SK-MEL-5 (cell line): ENCODE measurements around the gene FKBP2. TPM values are rescaled to one million over a fixed set of nuclear protein-coding genes. Genes with fewer than 3 reads are reported as not detected.

Experiments
- DNase-seq: peaks from one replicate; pipeline ENCODE4 v3.0.0-alpha.2; 2016; ENCODE audit warnings: low read depth, low spot score
- in situ Hi-C: cut with HindIII; loops from 2 replicates; pipeline ENCODE4 v1.10.0; 2016; ENCODE audit warnings: low sequenced_read_pairs, high pct_unique_total_duplicates, low pct_unique_long_range_greater_than_20kb
- total RNA-seq: library from RNA; depleted of rRNA; stranded (reverse); fragments of >200 nt; shearing (Covaris generic); gene quantifications from 2 replicates; pipeline ENCODE4 v1.2.3, GENCODE V29; 2014

The FKBP2 gene
- total RNA-seq, 1 experiment from 2014 or later = 107 TPM

- in situ Hi-C loops = no loop called here
- no peak for DNase-seq
Measured at GRCh38 chr11:64268025-64268892, 27.4 kb downstream of the FKBP2 start.

GRCh38 chr11:64268893-64269539, 28.1 kb downstream of the FKBP2 start:
- no peak for DNase-seq
- in situ Hi-C loops = no loop called here

GRCh38 chr11:64269540-64270220, 28.8 kb downstream of the FKBP2 start:
- peak; percentile 99 for DNase-seq
- in situ Hi-C loops = no loop called here

GRCh38 chr11:64275031-64275800, 34.3 kb downstream of the FKBP2 start:
- in situ Hi-C loops = no loop called here
- no peak for DNase-seq

- no peak for DNase-seq
Measured at GRCh38 chr11:64275841-64276240, 34.9 kb downstream of the FKBP2 start.

GRCh38 chr11:64276653-64277431, 35.9 kb downstream of the FKBP2 start:
- DNase-seq = no peak
- in situ Hi-C loops = no loop called here

More at GRCh38 chr11:64275841-64276240, 34.9 kb downstream of the FKBP2 start:
- in situ Hi-C loops = no loop called here

GRCh38 chr11:64278576-64279190, 37.8 kb downstream of the FKBP2 start:
- in situ Hi-C loops = no loop called here

GRCh38 chr11:64281957-64282770, 41.3 kb downstream of the FKBP2 start:
- DNase-seq = no peak
- in situ Hi-C loops = no loop called here

More at GRCh38 chr11:64278576-64279190, 37.8 kb downstream of the FKBP2 start:
- no peak for DNase-seq

- no peak for DNase-seq
- in situ Hi-C loops = no loop called here
Measured at GRCh38 chr11:64283092-64283491, 42.2 kb downstream of the FKBP2 start.

GRCh38 chr11:64284048-64284961, 43.4 kb downstream of the FKBP2 start, which contains the start of gene BAD:
Gene BAD (minus strand): TSS chr11:64284665. CDS start chr11:64284368, 297 bp downstream.
- in situ Hi-C loops = no loop called here

GRCh38 chr11:64284962-64285884, 44.3 kb downstream of the FKBP2 start, which contains the start of gene GPR137:
Gene GPR137 (plus strand): TSS chr11:64285848. CDS start chr11:64286525, 677 bp downstream.
- DNase-seq = peak; percentile 58
- in situ Hi-C loops = no loop called here

More at GRCh38 chr11:64284048-64284961, 43.4 kb downstream of the FKBP2 start, which contains the start of gene BAD:
- peak; percentile 87 for DNase-seq

- no peak for DNase-seq
- in situ Hi-C loops = no loop called here
Measured at GRCh38 chr11:64285885-64286800, 45.2 kb downstream of the FKBP2 start.

- DNase-seq = no peak
- in situ Hi-C loops = no loop called here
Measured at GRCh38 chr11:64286801-64287159, 45.9 kb downstream of the FKBP2 start.
